Peyer's patch (tissue), 4 donors: ENCODE results near the gene RCL1.

Experiments used
- POLR2A ChIP-seq, 2 donors: fragments of 450-650 bp; IDR thresholded peaks; one replicate each; pipeline ENCODE4 v1.5.1; 2017; ENCODE audit warnings: antibody characterized with exemption in 2 of 2, mild to moderate bottlenecking in 2 of 2, moderate library complexity in 2 of 2
- TF ChIP-seq, protein P1 (sequence below), 6 experiments: fragments of 450-650 bp in 4 of 6; fragments of 200-600 bp in 2 of 6; sonication (generic) in 1 of 6; IDR thresholded peaks; one replicate each; pipeline ENCODE4 v1.5.1; 2017 to 2019; ENCODE audit warnings: antibody characterized with exemption in 6 of 6, mild to moderate bottlenecking in 3 of 6, moderate library complexity in 1 of 6

DNA sequence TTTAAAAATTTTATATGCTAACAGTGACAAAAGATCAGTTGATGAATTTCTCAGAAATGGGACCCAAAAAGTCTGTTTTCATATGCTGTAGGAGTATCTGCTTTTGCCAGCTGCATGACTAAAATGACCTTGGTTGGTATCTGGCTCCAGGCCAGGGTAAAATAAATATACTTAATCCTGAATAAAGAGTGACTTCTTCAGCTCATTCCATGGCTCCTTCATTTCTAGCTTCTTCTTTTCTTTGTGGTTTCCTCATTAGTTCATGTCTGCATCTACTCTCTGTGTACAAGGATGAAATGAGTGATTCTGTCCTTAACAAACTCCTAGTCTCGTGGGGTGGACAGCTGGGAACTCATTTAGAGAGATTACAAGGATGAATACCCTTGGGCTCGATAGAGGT is 36.0 kb downstream of the RCL1 start:
- TF ChIP-seq, protein P1, sequence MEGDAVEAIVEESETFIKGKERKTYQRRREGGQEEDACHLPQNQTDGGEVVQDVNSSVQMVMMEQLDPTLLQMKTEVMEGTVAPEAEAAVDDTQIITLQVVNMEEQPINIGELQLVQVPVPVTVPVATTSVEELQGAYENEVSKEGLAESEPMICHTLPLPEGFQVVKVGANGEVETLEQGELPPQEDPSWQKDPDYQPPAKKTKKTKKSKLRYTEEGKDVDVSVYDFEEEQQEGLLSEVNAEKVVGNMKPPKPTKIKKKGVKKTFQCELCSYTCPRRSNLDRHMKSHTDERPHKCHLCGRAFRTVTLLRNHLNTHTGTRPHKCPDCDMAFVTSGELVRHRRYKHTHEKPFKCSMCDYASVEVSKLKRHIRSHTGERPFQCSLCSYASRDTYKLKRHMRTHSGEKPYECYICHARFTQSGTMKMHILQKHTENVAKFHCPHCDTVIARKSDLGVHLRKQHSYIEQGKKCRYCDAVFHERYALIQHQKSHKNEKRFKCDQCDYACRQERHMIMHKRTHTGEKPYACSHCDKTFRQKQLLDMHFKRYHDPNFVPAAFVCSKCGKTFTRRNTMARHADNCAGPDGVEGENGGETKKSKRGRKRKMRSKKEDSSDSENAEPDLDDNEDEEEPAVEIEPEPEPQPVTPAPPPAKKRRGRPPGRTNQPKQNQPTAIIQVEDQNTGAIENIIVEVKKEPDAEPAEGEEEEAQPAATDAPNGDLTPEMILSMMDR (IDR thresholded peaks at IDR 0.05), result no peak
- TF ChIP-seq POLR2A (IDR thresholded peaks at IDR 0.05), result no peak
